IPS-20b (cell line): ENCODE data around the gene STK38L.

Source experiments
- H3K27ac ChIP-seq: one replicate; pipeline ENCODE4 v1.5.1; 2013; ENCODE audit warnings: low read length
- H3K27me3 ChIP-seq: 2 replicates; pipeline ENCODE4 v1.6.1; 2013; ENCODE audit warnings: mild to moderate bottlenecking, low read length, inconsistent platforms; ENCODE audit not compliant: insufficient read depth
- H3K36me3 ChIP-seq: 2 replicates; pipeline ENCODE4 v1.6.1; 2013; ENCODE audit warnings: low read depth, mild to moderate bottlenecking, inconsistent platforms, low read length, moderate library complexity; ENCODE audit not compliant: insufficient read depth
- H3K4me1 ChIP-seq: 2 replicates; pipeline ENCODE4 v1.6.1; 2013; ENCODE audit warnings: mild to moderate bottlenecking, control low read depth, inconsistent platforms, low read length, moderate library complexity; ENCODE audit not compliant: insufficient read depth
- H3K4me3 ChIP-seq: 2 replicates; pipeline ENCODE4 v1.5.1; 2013; ENCODE audit warnings: mild to moderate bottlenecking, low read length, inconsistent platforms
- H3K9ac ChIP-seq: 2 replicates; pipeline ENCODE4 v1.6.1; 2013; ENCODE audit warnings: low read depth, mild to moderate bottlenecking, inconsistent platforms, low read length, moderate library complexity
- H3K9me3 ChIP-seq: 2 replicates; pipeline ENCODE4 v1.6.1; 2013; ENCODE audit warnings: mild to moderate bottlenecking, low read depth, low read length, inconsistent platforms; ENCODE audit not compliant: insufficient read depth

The STK38L gene

DNA sequence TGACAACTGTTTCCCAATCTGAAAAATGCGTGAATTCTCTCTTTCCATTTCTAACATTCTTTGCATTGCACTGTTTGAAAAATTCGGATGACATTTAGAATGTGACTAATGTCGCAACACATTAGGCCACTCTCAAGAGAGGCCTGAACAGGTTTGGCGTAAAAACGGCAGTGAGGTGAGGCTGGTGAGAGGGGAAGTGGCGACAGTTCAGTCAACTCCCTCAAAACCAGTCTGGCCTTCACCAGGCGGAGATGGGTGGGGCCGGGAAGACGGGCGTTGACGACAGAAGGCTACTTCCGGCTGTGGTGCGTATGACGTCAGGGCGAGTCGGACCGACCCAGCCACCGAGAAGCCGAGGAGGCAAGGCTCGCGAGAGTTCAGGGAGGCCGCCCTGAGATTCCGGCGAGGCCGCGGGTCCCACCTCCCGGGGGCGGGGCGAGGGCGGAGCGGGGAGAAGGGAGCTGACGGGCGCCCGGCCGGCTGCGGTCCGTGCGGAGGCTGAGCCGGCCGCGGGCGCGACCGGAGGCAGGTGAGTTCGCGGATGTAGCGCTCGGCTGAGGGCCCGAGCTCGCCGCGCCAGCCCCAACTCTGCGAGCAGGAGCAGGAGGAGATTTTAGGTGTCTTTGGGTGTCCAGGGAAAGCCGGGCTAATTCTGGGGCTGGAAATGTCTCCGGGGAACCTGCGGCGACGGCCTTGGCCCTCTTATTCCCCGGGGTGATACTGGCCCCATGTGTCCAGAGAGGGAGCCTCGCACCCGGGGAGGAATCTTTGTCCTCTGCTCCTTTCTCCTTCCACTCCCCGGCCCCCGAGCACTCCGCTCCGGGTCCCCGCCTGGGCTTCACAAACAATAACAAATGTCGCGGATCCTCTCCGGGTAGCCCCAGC is at the start of gene STK38L:
STK38L (plus strand) TSS at position 483 of the 885 bp plus-strand sequence. CDS start 53,435 bp downstream, outside the sequence.
- Histone ChIP-seq H3K4me3 (peak within 1 kb of the TSS; percentile 92), H3K4me1 (peaks cover 10% of the 10 kb centered on the region; the same call in 1 of the 2 replicates), H3K9ac (peak within 1 kb of the TSS; percentile 87), H3K36me3 (no peaks in the 10 kb centered on the region), H3K27ac (no peak within 1 kb of the TSS), H3K9me3 (0 out of 2 replicates have a peak, but pooled peaks cover 3% of the 10 kb centered on the region), H3K27me3 (no peaks in the 10 kb centered on the region)

DNA sequence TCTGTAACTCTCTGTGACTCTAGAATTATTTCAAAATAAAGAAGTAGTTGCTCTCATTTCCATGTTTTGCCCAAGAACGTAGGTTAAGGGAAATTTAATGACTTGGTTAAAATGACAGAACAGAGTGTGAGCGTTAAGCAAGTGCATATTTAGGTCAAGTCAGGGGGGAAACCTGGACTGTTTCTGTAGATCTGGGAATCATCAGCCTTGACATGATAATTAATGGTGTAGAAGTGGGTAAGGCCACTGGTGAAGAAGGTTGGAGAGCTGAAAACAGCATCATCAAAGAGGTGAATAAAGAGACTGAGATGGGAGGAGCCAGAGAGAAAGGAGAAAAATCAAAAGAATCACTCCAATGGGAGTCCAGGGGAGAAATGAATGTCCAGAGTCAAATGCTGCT is 49.4 kb upstream of the STK38L start:
- Histone ChIP-seq H3K4me3 (no peak overlapping the region), H3K9ac (no peak overlapping the region), H3K27ac (no peak overlapping the region), H3K27me3 (no peaks in the 10 kb centered on the region), H3K9me3 (no peaks in the 10 kb centered on the region), H3K4me1 (peaks cover 9% of the 10 kb centered on the region), H3K36me3 (no peaks in the 10 kb centered on the region)

DNA sequence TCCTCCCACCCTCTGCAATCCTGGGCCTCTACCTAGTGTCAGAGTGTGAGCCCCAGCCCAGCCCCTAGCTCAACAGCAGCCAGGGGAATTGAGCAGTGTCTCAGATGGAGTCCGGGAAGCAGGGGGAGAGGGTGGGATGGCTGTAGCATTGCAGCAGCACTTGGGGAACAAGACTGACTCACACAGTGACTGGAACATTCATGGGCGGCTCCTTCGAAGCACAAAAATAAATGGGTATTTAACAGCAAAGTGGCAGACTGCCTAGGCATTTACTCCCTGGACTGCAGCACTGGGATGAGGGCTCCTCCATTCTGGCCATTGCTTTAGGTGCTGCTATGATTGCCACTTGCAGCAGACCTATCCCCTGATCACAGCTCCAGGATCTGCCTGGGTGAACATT is 46.0 kb upstream of the STK38L start:
- Histone ChIP-seq H3K9me3 (no peaks in the 10 kb centered on the region), H3K9ac (no peak overlapping the region), H3K4me1 (peaks cover 19% of the 10 kb centered on the region), H3K4me3 (no peak overlapping the region), H3K27ac (no peak overlapping the region), H3K36me3 (no peaks in the 10 kb centered on the region), H3K27me3 (no peaks in the 10 kb centered on the region)

DNA sequence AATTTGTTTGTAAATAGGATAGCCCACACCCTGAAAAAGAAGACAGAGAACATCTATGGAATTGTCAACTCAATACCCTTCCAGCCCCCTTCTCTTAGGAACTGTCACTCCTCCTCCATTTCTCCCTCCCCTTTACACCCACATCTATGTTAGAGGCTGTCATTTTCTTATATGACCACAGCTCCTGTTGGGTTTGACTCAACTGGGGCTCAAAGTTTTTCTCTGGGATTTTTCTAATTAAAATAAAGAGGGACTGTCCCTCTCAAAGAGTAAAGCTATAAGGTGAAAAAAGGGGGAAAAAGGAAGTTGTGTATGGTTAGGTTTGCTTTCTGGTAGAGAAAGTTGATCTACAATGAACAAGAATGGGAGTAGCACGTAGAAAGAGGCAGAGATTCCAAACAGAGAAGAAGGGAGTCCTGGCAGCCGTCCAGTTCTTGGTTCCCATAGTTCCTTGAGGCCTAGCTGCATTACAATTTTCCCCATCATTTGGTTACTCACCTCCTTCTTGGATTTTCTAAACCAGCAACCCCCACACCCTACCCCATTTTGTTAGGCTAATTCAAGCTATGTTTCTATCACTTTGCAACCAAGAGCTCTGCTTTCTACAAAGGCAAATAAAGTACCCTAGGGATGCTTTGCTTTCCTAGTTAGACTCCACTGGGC is 44.3 kb upstream of the STK38L start:
- no peak overlapping the region for H3K9ac ChIP-seq
- H3K9me3 ChIP-seq, result no peaks in the 10 kb centered on the region
- H3K4me1 ChIP-seq, result peaks cover 16% of the 10 kb centered on the region
- H3K36me3 ChIP-seq, result no peaks in the 10 kb centered on the region
- no peak overlapping the region for H3K4me3 ChIP-seq
- H3K27ac ChIP-seq, result no peak overlapping the region
- no peaks in the 10 kb centered on the region for H3K27me3 ChIP-seq

DNA sequence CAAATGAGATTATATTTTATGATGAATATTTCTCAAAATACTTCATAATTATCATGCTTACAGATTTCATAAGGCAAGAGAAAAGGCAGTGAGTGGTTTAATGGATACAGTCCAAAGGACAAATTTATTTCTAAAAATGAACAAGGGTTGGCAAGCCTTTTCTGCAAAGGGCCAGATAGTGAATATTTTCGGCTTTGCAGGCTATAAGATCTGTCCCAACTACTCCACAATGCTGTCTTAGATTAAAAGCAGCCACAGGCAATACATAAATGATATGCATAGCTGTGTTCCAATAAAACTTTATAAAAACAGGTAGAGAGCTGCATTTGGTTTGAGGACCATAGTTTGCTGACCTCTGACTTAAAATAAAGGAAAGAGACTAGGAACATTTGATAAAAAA is 42.9 kb upstream of the STK38L start:
- Histone ChIP-seq H3K9me3 (no peaks in the 10 kb centered on the region), H3K4me3 (no peak overlapping the region), H3K27me3 (no peaks in the 10 kb centered on the region), H3K27ac (no peak overlapping the region), H3K9ac (no peak overlapping the region), H3K4me1 (peaks cover 16% of the 10 kb centered on the region), H3K36me3 (no peaks in the 10 kb centered on the region)

DNA sequence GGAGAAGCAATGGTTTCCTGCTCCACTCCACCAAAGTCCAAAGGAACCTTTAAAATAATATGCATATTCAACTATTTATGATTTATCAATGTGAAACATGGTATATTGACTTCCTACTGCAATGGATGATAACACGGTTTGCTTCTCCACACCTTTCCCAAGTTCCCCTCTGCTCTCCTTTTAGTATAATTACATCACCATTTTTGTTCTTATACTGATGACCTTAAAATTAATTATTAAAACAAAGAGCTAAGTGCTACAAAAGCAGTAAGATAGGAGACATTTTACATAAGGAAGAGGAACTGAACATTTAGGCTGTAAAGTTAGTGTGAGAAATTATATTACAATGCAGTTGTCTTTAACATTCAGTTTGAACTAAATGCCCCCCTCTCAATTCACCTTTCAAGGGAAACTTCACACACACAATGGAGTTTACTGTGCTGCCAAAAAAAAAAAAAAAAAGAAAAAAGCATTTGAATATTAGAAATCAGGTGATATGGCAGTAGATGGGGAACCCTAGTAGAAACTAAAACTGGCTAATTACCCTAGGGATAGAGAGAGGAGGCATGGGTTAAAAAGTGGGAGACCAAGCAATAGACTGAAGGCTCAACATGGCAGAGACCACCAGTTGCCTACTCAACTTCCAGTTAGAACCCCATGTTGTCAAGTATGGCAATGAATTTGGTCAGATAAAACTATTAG is 37.1 kb upstream of the STK38L start:
- no peaks in the 10 kb centered on the region for H3K36me3 ChIP-seq
- no peaks in the 10 kb centered on the region for H3K9me3 ChIP-seq
- no peak overlapping the region for H3K27ac ChIP-seq
- H3K4me1 ChIP-seq, result no peaks in the 10 kb centered on the region
- no peaks in the 10 kb centered on the region for H3K27me3 ChIP-seq
- no peak overlapping the region for H3K9ac ChIP-seq
- H3K4me3 ChIP-seq, result no peak overlapping the region

DNA sequence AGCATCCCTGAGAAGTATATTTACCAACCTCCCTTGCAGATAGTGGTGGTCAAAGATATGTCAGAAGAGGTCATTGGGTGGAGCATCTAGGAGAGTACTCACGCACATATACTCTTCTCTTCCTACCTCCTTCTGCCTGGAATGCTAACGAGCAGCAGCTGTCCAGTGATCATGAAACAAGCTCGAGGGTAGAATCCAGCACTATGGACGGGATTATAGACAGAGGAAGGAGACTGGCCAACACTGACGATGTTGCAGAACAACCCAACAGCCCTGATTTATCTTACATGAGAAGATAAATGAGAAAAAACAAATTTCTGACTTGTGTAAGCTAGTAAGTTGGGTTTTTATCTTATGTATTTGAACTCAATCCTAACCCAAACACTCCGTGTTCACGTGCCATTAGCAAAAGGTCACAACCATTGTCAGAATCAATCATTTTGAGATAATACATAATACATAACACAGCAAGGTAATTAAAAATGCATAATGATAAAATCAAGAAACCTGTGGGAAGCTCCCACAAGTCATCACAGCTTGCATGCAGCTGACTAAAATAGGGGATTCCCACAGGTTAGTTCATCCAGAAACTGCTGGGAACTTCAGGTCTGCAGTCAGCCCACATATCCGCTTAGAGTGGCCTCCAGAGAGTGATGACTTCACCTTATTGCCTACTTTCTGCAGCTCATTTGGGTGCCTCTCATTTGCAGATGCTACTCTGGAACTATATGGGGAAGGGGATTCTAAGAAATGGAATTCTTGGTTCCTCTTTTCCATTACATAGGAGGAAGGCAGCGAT is 36.3 kb upstream of the STK38L start:
- Histone ChIP-seq H3K9me3 (no peaks in the 10 kb centered on the region), H3K27me3 (no peaks in the 10 kb centered on the region), H3K27ac (no peak overlapping the region), H3K36me3 (no peaks in the 10 kb centered on the region), H3K4me1 (no peaks in the 10 kb centered on the region), H3K9ac (no peak overlapping the region), H3K4me3 (no peak overlapping the region)

DNA sequence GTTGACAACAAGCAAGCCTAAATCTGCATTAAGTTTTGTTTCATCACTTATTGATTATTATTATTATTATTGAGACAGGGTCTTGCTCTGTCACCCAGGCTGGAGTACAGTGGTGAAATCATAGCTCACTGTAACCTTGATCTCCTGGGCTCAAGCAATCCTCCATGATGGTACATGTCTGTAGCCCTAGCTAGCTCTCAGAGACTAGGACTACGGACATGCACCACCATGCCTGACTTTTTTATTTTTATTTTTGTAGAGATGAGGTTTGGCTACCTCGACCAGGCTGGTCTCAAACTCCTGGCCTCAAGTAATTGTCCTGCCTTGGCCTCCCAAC is 35.7 kb upstream of the STK38L start:
- Histone ChIP-seq H3K36me3 (no peaks in the 10 kb centered on the region), H3K27ac (no peak overlapping the region), H3K27me3 (no peaks in the 10 kb centered on the region), H3K4me1 (no peaks in the 10 kb centered on the region), H3K9me3 (no peaks in the 10 kb centered on the region), H3K4me3 (no peak overlapping the region), H3K9ac (no peak overlapping the region)

DNA sequence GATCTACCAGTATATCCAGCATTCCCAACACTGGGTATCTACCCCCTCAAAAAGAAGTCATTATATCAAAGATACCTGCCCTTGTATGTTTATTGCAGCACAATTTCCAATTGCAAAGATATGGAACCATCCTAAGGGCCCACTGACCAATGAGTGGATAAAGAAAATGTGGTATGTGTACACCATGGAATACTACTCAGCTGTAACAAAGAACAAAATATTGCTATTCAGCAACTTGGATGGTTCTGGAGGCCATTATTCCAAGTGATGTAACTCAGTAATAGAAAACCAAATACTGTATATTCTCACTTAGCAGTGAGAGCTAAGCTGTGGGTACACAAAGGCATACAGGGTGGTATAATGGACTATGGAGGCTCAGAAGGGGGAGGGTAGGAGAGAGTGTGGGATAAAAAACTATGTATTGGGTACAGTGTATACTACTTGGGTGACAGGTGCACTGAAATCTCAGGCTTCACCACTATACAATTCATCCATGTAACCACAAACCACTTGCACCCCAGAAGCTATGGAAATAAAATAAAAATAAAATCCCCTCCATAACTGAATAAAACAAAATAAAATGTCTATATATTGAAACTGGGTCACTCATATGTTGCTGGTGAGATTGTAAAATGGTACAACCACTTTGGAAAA is 34.7 kb upstream of the STK38L start:
- Histone ChIP-seq H3K4me3 (no peak overlapping the region), H3K36me3 (no peaks in the 10 kb centered on the region), H3K4me1 (no peaks in the 10 kb centered on the region), H3K9me3 (no peaks in the 10 kb centered on the region), H3K27ac (no peak overlapping the region), H3K9ac (no peak overlapping the region), H3K27me3 (no peaks in the 10 kb centered on the region)

DNA sequence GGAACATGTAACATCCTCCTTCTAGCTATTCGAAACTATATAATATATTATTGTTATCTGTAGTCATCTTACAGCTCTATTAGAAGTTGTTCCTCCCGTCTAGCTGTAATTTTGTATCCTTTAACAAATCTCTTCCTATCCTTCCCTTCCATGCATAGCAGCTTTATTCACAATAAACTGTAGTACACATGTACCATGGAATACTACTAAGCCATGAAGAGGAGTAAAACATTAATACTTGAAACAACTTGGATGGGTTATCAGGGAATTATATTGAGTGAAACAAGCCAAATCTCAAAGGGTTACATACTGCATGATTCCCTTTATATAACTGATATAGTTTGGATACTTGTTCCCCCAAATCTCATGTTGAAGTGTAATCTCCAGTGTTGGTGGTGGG is 33.9 kb upstream of the STK38L start:
- Histone ChIP-seq H3K4me1 (no peaks in the 10 kb centered on the region), H3K9ac (no peak overlapping the region), H3K27me3 (no peaks in the 10 kb centered on the region), H3K4me3 (no peak overlapping the region), H3K27ac (no peak overlapping the region), H3K36me3 (no peaks in the 10 kb centered on the region), H3K9me3 (no peaks in the 10 kb centered on the region)

DNA sequence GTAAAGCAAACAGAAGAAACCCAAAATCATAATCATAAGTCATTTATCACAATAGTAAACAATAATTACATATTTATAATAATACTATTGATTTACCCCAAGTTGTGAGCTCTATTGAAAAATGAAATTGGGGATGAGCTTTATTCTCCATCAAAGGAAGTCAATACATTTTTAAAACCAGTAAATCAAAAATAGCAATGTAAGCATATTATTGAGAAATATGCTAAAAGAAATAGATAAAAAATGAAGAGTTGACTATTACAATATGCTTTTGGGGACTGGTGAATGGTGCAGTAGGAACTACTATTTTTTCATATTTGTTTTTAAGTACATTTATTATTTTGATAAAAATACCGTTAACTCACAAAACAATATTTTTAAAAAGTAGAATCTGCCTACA is 31.2 kb upstream of the STK38L start:
- Histone ChIP-seq H3K9ac (no peak overlapping the region), H3K27me3 (no peaks in the 10 kb centered on the region), H3K9me3 (no peaks in the 10 kb centered on the region)

More for the DNA sequence above, 31.2 kb upstream of the STK38L start:
- Histone ChIP-seq H3K36me3 (no peaks in the 10 kb centered on the region), H3K27ac (no peak overlapping the region), H3K4me1 (no peaks in the 10 kb centered on the region), H3K4me3 (no peak overlapping the region)
